Vagina (tissue), 2 donors: Measurements from ENCODE around the gene SLFNL1. TPM values are rescaled to one million over a fixed set of nuclear protein-coding genes. Genes with fewer than 3 reads are reported as not detected.

Source experiments
- DNase-seq, 2 donors: peaks; one replicate each; pipeline ENCODE4 v3.0.0-alpha.2; 2017; ENCODE audit errors: extremely low spot score in 2 of 2
- H3K27ac ChIP-seq: fragments of 200-600 bp; sonication (generic); one replicate; pipeline ENCODE4 v1.5.1; 2019
- H3K27me3 ChIP-seq: fragments of 200-600 bp; sonication (generic); one replicate; pipeline ENCODE4 v1.5.1; 2019
- H3K36me3 ChIP-seq, 2 donors: fragments of 200-600 bp; sonication (generic); one replicate each; pipeline ENCODE4 v1.5.1; 2017 to 2019
- H3K4me1 ChIP-seq: fragments of 200-600 bp; sonication (generic); one replicate; pipeline ENCODE4 v1.5.1; 2019
- H3K4me3 ChIP-seq, 2 donors: fragments of 200-600 bp; sonication (generic); 1 replicate in 1 of 2; 2 replicates in 1 of 2; pipeline ENCODE4 v1.5.1; 2016 to 2019
- H3K9me3 ChIP-seq: fragments of 200-600 bp; sonication (generic); one replicate; pipeline ENCODE4 v1.5.1; 2019
- CTCF ChIP-seq, 3 experiments: fragments of 450-650 bp in 2 of 3; fragments of 200-600 bp in 1 of 3; sonication (generic) in 1 of 3; IDR thresholded peaks; one replicate each; pipeline ENCODE4 v1.5.1; 2017 to 2019; ENCODE audit warnings: antibody characterized with exemption in 3 of 3, mild to moderate bottlenecking in 2 of 3, moderate library complexity in 2 of 3
- POLR2A ChIP-seq, 2 donors: fragments of 450-650 bp; IDR thresholded peaks; one replicate each; pipeline ENCODE4 v1.6.1; 2017; ENCODE audit warnings: antibody characterized with exemption in 2 of 2, mild to moderate bottlenecking in 2 of 2, moderate library complexity in 2 of 2
- POLR2AphosphoS5 ChIP-seq, 2 donors: sonication (generic); formaldehyde crosslinking; IDR thresholded peaks; one replicate each; pipeline ENCODE4 v1.9.0; 2017; ENCODE audit warnings: antibody characterized with exemption in 2 of 2, mild to moderate bottlenecking in 2 of 2, low read depth in 1 of 2; ENCODE audit not compliant: insufficient read depth in 1 of 2
- intact Hi-C: fragments of 100-400 bp; cut with DNase I; formaldehyde crosslinking; loops from one replicate; pipeline ENCODE4 v1.15.1; 2023
- total RNA-seq: library from RNA; depleted of rRNA; stranded (reverse); fragments of >200 nt; gene quantifications from one replicate; pipeline ENCODE4 v1.2.3, GENCODE V29; 2016

The SLFNL1 gene
- total RNA-seq, 1 donor from 2014 or later, result 1.2 TPM

GRCh38 chr1:40987439-40988276 is 33.9 kb downstream of the SLFNL1 start:
- H3K9me3 ChIP-seq, result no peaks in the 10 kb centered on the region
- peaks cover 43% of the 10 kb centered on the region for H3K4me1 ChIP-seq
- DNase-seq, result no peak
- H3K27me3 ChIP-seq, result no peaks in the 10 kb centered on the region
- TF ChIP-seq CTCF (IDR thresholded peaks at IDR 0.05), result no peak
- TF ChIP-seq POLR2AphosphoS5 (IDR thresholded peaks at IDR 0.05; ENCODE audit: insufficient read depth in 1 of 2, low read depth in 1 of 2), result no peak
- TF ChIP-seq POLR2A (IDR thresholded peaks at IDR 0.05), result no peak
- H3K36me3 ChIP-seq, result peaks cover 0 to 63% of the 10 kb centered on the region in 2 donors
- no peak overlapping the region for H3K4me3 ChIP-seq
- H3K27ac ChIP-seq, result no peak overlapping the region
- intact Hi-C loops, result no loop called here

DNA sequence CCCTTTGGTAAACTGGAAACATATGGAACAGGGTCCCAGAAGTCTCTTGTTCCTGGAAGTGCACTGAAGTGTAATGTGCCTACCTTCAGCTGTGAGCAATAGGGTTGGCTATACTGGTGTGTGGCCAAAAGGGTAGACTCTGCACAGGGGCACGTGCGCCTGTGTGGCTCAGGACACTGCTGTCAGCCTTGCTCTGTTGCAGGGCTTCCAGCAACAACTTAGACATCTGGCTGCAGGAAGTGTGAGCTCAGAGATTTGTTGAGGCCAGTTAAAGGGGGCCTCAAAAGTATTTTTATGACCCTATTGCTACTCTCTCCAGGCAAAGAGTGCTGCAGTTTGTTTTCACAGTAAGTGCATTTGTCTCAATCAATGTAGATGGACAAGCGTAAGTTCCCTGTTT is 34.6 kb downstream of the SLFNL1 start:
- H3K27ac ChIP-seq, result peak overlapping the region; percentile 53
- intact Hi-C loops, result no loop called here

DNA sequence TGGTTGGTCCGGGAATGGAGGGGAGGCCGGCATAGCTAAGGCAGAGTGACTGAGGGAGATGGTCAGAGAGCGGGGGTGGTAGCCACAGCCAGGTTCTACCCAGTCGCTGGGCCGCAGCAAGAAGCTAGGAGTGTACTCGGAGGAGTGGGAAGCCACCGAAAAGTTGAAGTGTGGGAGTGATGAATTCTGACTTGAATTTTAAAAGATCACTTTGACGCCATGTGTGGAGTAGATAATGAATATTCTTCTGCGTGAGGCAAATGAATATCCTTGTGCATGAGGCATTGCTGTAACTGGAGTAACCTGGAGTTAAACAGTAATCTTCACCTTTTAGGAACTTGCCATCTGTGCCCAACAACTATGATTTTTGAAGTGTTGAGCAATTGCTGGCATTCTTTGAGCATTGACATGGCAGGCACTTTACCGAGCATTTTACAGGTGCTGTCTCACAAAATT is 35.2 kb downstream of the SLFNL1 start:
- Histone ChIP-seq H3K36me3 (peaks cover 0 to 54% of the 10 kb centered on the region in 2 donors), H3K4me3 (no peak overlapping the region), H3K4me1 (peaks cover 56% of the 10 kb centered on the region), H3K27me3 (no peaks in the 10 kb centered on the region), H3K27ac (peak overlapping the region; percentile 53), H3K9me3 (no peaks in the 10 kb centered on the region)
- TF ChIP-seq POLR2A (IDR thresholded peaks at IDR 0.05) (no peak), CTCF (IDR thresholded peaks at IDR 0.05) (no peak), POLR2AphosphoS5 (IDR thresholded peaks at IDR 0.05; ENCODE audit: insufficient read depth in 1 of 2, low read depth in 1 of 2) (no peak)
- intact Hi-C loops, result no loop called here
- no peak for DNase-seq

More for the DNA sequence above, 34.6 kb downstream of the SLFNL1 start:
- H3K9me3 ChIP-seq, result no peaks in the 10 kb centered on the region
- no peak for TF ChIP-seq POLR2A (IDR thresholded peaks at IDR 0.05)
- no peak for TF ChIP-seq POLR2AphosphoS5 (IDR thresholded peaks at IDR 0.05; ENCODE audit: insufficient read depth in 1 of 2, low read depth in 1 of 2)
- TF ChIP-seq CTCF (IDR thresholded peaks at IDR 0.05), result no peak
- H3K4me3 ChIP-seq, result no peak overlapping the region
- no peaks in the 10 kb centered on the region for H3K27me3 ChIP-seq
- DNase-seq, result no peak
- H3K36me3 ChIP-seq, result peaks cover 0 to 60% of the 10 kb centered on the region in 2 donors
- peaks cover 50% of the 10 kb centered on the region for H3K4me1 ChIP-seq

GRCh38 chr1:40985875-40986274 is 35.6 kb downstream of the SLFNL1 start:
- intact Hi-C loops, result no loop called here
- no peaks in the 10 kb centered on the region for H3K27me3 ChIP-seq
- TF ChIP-seq CTCF (IDR thresholded peaks at IDR 0.05) (no peak), POLR2AphosphoS5 (IDR thresholded peaks at IDR 0.05; ENCODE audit: insufficient read depth in 1 of 2, low read depth in 1 of 2) (no peak), POLR2A (IDR thresholded peaks at IDR 0.05) (no peak)
- peaks cover 0 to 52% of the 10 kb centered on the region in 2 donors for H3K36me3 ChIP-seq
- H3K27ac ChIP-seq, result peak overlapping the region; percentile 53
- H3K4me1 ChIP-seq, result peaks cover 61% of the 10 kb centered on the region
- H3K9me3 ChIP-seq, result no peaks in the 10 kb centered on the region
- no peak overlapping the region for H3K4me3 ChIP-seq
- DNase-seq, result no peak

DNA sequence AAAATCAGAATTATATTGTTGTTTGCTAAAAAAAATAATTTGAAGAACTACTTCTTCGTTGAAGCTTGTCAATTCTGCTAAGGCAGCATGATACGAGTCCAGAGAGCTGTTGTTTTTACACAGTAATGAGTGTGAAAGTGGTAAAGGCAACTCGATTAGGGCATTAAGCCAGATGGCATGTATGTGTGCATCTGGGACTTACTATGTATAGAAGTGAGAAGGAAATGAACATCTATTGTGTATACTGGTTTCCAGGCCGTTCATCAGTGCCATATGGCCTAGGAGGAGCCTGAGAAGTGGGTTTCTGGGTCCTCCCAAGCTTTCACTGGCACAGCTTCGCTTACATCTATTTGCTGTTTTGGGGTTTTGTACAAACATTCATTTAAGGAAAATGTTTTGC is 36.4 kb downstream of the SLFNL1 start:
- H3K4me1 ChIP-seq, result peaks cover 66% of the 10 kb centered on the region
- no peak overlapping the region for H3K4me3 ChIP-seq
- intact Hi-C loops, result no loop called here
- H3K9me3 ChIP-seq, result no peaks in the 10 kb centered on the region
- H3K36me3 ChIP-seq, result peaks cover 0 to 48% of the 10 kb centered on the region in 2 donors
- no peaks in the 10 kb centered on the region for H3K27me3 ChIP-seq
- TF ChIP-seq CTCF (IDR thresholded peaks at IDR 0.05) (no peak), POLR2AphosphoS5 (IDR thresholded peaks at IDR 0.05; ENCODE audit: insufficient read depth in 1 of 2, low read depth in 1 of 2) (no peak), POLR2A (IDR thresholded peaks at IDR 0.05) (no peak)
- H3K27ac ChIP-seq, result peak overlapping the region; percentile 53
- DNase-seq, result no peak
